Measurements from ENCODE around the gene TLK1. TPM values are rescaled to one million over a fixed set of nuclear protein-coding genes. Genes with fewer than 3 reads are reported as not detected.
"Not testable (repeated sequence)": the region's sequence is repeated elsewhere in the genome, so short reads cannot be mapped to it uniquely, and the experiment has no call there.

TLK1 gene
- total and polyA plus RNA-seq, 4 donors: 12.3 to 61.8 (median 34.4) TPM

DNA sequence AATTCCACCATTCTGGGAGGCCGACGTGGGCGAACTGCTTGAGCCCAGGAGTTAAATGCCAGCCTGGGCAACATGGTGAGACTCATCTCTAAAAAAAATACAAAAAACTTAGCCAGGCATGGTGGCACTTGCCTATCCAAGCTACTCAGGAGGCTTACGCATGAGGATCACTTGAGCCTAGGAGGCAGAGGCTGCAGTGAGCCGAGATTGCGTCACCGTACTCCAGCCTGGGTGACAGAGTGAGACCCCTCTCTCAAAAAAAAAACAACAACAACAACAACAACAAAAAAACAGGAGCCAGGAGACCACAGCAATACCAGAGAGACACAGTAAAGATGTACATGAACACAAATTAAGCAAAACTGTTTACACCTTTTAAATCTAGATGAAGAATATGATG is 52.9 kb downstream of the TLK1 start:
- no peak for ATAC-seq (ENCODE audit: low FRiP score)
- Histone ChIP-seq H3K27me3 (ENCODE audit: control insufficient read depth in 1 of 2, insufficient read depth in 2 of 2, low read length in 1 of 2) (no peaks in the 10 kb centered on the region), H3K36me3 (ENCODE audit: control insufficient read depth in 1 of 2, insufficient read depth in 2 of 2, low read length in 1 of 2) (no peaks in the 10 kb centered on the region), H3K9me3 (ENCODE audit: control insufficient read depth, low read length) (no peaks in the 10 kb centered on the region), H3K27ac (ENCODE audit: low read depth in 1 of 2, low read length in 2 of 2) (no peak overlapping the region), H3K4me3 (ENCODE audit: low read length in 2 of 2) (no peak overlapping the region), H3K4me1 (ENCODE audit: control insufficient read depth in 1 of 2, insufficient read depth in 2 of 2, low read length in 2 of 2) (no peaks in the 10 kb centered on the region)
- no peak for DNase-seq
- 95 to 98% methylated on average over 7 of the region's 7 CpGs for WGBS, 2 donors
- intact Hi-C loops (cut with DNase I): no loop called here

GRCh38 chr2:171104379-171104778 is 56.3 kb downstream of the TLK1 start:
- Histone ChIP-seq H3K9me3 (ENCODE audit: control insufficient read depth, low read length) (no peaks in the 10 kb centered on the region), H3K27me3 (ENCODE audit: control insufficient read depth in 1 of 2, insufficient read depth in 2 of 2, low read length in 1 of 2) (no peaks in the 10 kb centered on the region), H3K4me3 (ENCODE audit: low read length in 2 of 2) (no peak overlapping the region), H3K4me1 (ENCODE audit: control insufficient read depth in 1 of 2, insufficient read depth in 2 of 2, low read length in 2 of 2) (no peaks in the 10 kb centered on the region), H3K36me3 (ENCODE audit: control insufficient read depth in 1 of 2, insufficient read depth in 2 of 2, low read length in 1 of 2) (no peaks in the 10 kb centered on the region), H3K27ac (ENCODE audit: low read depth in 1 of 2, low read length in 2 of 2) (no peak overlapping the region)
- intact Hi-C loops (cut with DNase I): no loop called here
- DNase-seq (no peak), ATAC-seq (ENCODE audit: low FRiP score) (no peak)
- 94 to 95% methylated on average over 1 of the region's 1 CpG for whole genome bisulfite sequencing, 2 donors

- ATAC-seq (ENCODE audit: low FRiP score) (no peak), DNase-seq (no peak)
- no peaks in the 10 kb centered on the region for H3K36me3 ChIP-seq (ENCODE audit: control insufficient read depth in 1 of 2, insufficient read depth in 2 of 2, low read length in 1 of 2)
- no peaks in the 10 kb centered on the region for H3K27me3 ChIP-seq (ENCODE audit: control insufficient read depth in 1 of 2, insufficient read depth in 2 of 2, low read length in 1 of 2)
- no peak overlapping the region for H3K27ac ChIP-seq (ENCODE audit: low read depth in 1 of 2, low read length in 2 of 2)
- H3K9me3 ChIP-seq (ENCODE audit: control insufficient read depth, low read length): no peaks in the 10 kb centered on the region
- WGBS, 2 donors: 72 to 79% methylated on average over 4 of the region's 4 CpGs
- intact Hi-C loops (cut with DNase I): no loop called here
- no peak overlapping the region for H3K4me3 ChIP-seq (ENCODE audit: low read length in 2 of 2)
- no peaks in the 10 kb centered on the region for H3K4me1 ChIP-seq (ENCODE audit: control insufficient read depth in 1 of 2, insufficient read depth in 2 of 2, low read length in 2 of 2)
These were observed 57.9 kb downstream of the TLK1 start for GRCh38 chr2:171102802-171103201.

DNA sequence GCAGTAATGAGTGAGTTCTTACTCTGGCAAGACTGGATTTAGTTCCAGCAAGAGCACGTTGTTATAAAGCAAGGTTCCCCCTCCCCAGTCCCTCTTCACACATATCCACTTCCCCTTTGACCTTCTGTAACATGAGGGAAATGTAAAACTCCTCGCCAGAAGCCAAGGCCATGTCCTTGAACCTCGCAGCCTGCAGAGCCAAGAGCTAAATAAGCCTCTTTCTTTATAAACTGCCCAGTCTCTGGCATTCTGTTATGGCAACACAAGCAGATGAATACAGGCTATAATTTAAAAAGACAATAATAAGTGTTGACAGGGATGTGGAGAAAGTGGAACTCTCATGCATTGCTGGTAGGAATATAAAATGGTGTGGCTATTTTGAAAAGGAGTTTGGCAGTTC is 60.3 kb downstream of the TLK1 start:
- H3K27ac ChIP-seq (ENCODE audit: low read depth in 1 of 2, low read length in 2 of 2): no peak overlapping the region
- DNase-seq (no peak), ATAC-seq (ENCODE audit: low FRiP score) (no peak)
- no peaks in the 10 kb centered on the region for H3K27me3 ChIP-seq (ENCODE audit: control insufficient read depth in 1 of 2, insufficient read depth in 2 of 2, low read length in 1 of 2)
- H3K4me3 ChIP-seq (ENCODE audit: low read length in 2 of 2): no peak overlapping the region
- 97 to 98% methylated on average over 3 of the region's 3 CpGs for WGBS, 2 donors
- H3K9me3 ChIP-seq (ENCODE audit: control insufficient read depth, low read length): no peaks in the 10 kb centered on the region
- intact Hi-C loops (cut with DNase I): no loop called here
- H3K4me1 ChIP-seq (ENCODE audit: control insufficient read depth in 1 of 2, insufficient read depth in 2 of 2, low read length in 2 of 2): no peaks in the 10 kb centered on the region
- no peaks in the 10 kb centered on the region for H3K36me3 ChIP-seq (ENCODE audit: control insufficient read depth in 1 of 2, insufficient read depth in 2 of 2, low read length in 1 of 2)

DNA sequence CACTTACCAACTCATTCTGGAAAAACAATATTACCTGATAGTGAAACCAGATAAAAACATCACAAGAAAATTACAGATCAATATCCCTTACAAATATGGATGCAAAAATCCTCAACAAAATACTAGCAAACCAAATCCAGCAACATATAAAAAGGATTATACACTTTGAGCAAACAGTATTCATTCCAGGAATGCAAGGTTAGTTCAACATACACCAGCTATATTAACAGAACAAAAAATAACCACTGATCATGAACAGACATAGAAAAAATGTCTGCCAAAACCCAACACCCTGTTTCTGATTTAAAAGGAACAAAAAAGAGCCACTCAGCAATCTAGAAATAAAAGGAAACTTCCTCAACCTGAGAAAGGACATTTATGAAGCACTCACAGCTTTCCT is 62.1 kb downstream of the TLK1 start:
- Histone ChIP-seq H3K9me3 (ENCODE audit: control insufficient read depth, low read length) (no peaks in the 10 kb centered on the region), H3K27ac (ENCODE audit: low read depth in 1 of 2, low read length in 2 of 2) (no peak overlapping the region), H3K4me1 (ENCODE audit: control insufficient read depth in 1 of 2, insufficient read depth in 2 of 2, low read length in 2 of 2) (no peaks in the 10 kb centered on the region), H3K27me3 (ENCODE audit: control insufficient read depth in 1 of 2, insufficient read depth in 2 of 2, low read length in 1 of 2) (no peaks in the 10 kb centered on the region), H3K36me3 (ENCODE audit: control insufficient read depth in 1 of 2, insufficient read depth in 2 of 2, low read length in 1 of 2) (no peaks in the 10 kb centered on the region), H3K4me3 (ENCODE audit: low read length in 2 of 2) (no peak overlapping the region)
- ATAC-seq (ENCODE audit: low FRiP score) (no peak), DNase-seq (no peak)
- intact Hi-C loops (cut with DNase I): no loop called here

DNA sequence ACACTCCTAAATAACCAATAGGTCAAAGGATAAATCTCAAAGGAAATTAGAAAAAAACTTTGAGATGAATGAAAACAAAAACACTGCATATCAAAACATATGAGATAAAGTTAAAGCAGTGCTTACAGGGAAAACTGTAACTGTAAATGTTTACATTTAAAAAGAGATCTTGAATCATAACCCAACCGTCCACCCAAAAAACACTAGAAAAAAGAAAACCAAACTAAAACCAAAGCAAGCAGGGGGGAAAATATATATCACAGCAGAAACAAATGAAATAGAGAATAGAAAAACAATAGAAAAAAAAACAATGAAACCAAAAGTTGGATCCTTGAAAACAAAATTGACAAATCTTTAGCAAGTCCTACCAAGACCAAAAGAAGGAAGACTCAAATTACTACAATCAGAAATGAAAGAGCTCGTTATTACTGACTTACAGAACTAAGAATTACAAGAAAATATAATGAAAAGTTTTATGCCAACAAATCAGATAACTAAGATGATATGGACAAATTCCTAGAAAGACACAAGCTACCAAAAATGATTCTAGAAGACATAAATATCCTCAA is 65.6 kb downstream of the TLK1 start:
- Histone ChIP-seq H3K9me3 (ENCODE audit: control insufficient read depth, low read length) (no peaks in the 10 kb centered on the region), H3K4me1 (ENCODE audit: control insufficient read depth in 1 of 2, insufficient read depth in 2 of 2, low read length in 2 of 2) (no peaks in the 10 kb centered on the region), H3K4me3 (ENCODE audit: low read length in 2 of 2) (no peak overlapping the region), H3K27ac (ENCODE audit: low read depth in 1 of 2, low read length in 2 of 2) (no peak overlapping the region), H3K36me3 (ENCODE audit: control insufficient read depth in 1 of 2, insufficient read depth in 2 of 2, low read length in 1 of 2) (no peaks in the 10 kb centered on the region), H3K27me3 (ENCODE audit: control insufficient read depth in 1 of 2, insufficient read depth in 2 of 2, low read length in 1 of 2) (no peaks in the 10 kb centered on the region)
- DNase-seq (no peak), ATAC-seq (ENCODE audit: low FRiP score) (no peak)
- 91 to 96% methylated on average over 2 of the region's 2 CpGs for WGBS, 2 donors
- intact Hi-C loops (cut with DNase I): no loop called here

DNA sequence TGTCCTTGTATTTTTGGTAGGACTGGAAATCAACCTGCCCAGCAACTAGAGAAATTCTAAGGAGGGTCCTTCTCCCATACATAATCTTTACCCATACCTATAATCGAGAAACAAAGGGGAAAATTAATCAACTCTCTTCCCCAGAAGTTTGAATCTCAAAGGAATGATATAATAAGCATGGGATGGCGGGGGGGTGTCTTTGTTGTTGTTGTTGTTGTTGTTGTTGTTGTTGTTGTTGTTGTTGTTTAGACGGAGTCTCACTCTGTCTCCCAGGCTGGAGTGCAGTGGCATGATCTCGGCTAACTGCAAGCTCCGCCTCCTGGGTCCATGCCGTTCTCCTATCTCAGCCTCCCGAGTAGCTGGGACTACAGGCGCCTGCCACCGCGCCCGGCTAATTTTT is 69.2 kb downstream of the TLK1 start:
- H3K9me3 ChIP-seq (ENCODE audit: control insufficient read depth, low read length); H3K4me1 ChIP-seq (ENCODE audit: control insufficient read depth in 1 of 2, insufficient read depth in 2 of 2, low read length in 2 of 2); H3K27me3 ChIP-seq (ENCODE audit: control insufficient read depth in 1 of 2, insufficient read depth in 2 of 2, low read length in 1 of 2); H3K27ac ChIP-seq (ENCODE audit: low read depth in 1 of 2, low read length in 2 of 2); intact Hi-C loops (cut with DNase I); ATAC-seq (ENCODE audit: low FRiP score); H3K4me3 ChIP-seq (ENCODE audit: low read length in 2 of 2); H3K36me3 ChIP-seq (ENCODE audit: control insufficient read depth in 1 of 2, insufficient read depth in 2 of 2, low read length in 1 of 2); DNase-seq: not testable (repeated sequence)
- 94 to 97% methylated on average over 11 of the region's 11 CpGs for WGBS, 2 donors

DNA sequence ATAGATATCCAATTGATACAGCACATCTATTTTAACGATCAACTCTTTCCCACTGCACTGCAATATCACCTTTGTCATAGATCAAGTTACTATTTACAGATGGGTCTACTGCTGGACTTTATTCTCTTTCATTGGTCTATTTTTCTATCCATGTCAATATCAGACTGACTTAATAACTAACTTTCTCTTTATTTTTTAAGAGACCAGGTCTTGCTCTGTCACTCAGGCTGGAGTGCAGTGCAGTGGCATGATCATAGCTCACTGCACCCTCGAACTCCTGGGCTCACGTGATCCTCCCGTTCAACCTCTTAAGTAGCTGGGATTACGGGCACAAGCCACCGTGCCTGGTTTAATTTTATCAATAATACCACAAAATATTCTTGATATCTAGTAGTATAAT is 71.2 kb downstream of the TLK1 start:
- no peak overlapping the region for H3K27ac ChIP-seq (ENCODE audit: low read depth in 1 of 2, low read length in 2 of 2)
- DNase-seq (no peak), ATAC-seq (ENCODE audit: low FRiP score) (no peak)
- no peaks in the 10 kb centered on the region for H3K36me3 ChIP-seq (ENCODE audit: control insufficient read depth in 1 of 2, insufficient read depth in 2 of 2, low read length in 1 of 2)
- no peaks in the 10 kb centered on the region for H3K9me3 ChIP-seq (ENCODE audit: control insufficient read depth, low read length)
- WGBS, 2 donors: 95 to 96% methylated on average over 6 of the region's 6 CpGs
- no peaks in the 10 kb centered on the region for H3K27me3 ChIP-seq (ENCODE audit: control insufficient read depth in 1 of 2, insufficient read depth in 2 of 2, low read length in 1 of 2)
- intact Hi-C loops (cut with DNase I): no loop called here
- no peak overlapping the region for H3K4me3 ChIP-seq (ENCODE audit: low read length in 2 of 2)
- no peaks in the 10 kb centered on the region for H3K4me1 ChIP-seq (ENCODE audit: control insufficient read depth in 1 of 2, insufficient read depth in 2 of 2, low read length in 2 of 2)

- Histone ChIP-seq H3K36me3 (ENCODE audit: control insufficient read depth in 1 of 2, insufficient read depth in 2 of 2, low read length in 1 of 2) (no peaks in the 10 kb centered on the region), H3K4me1 (ENCODE audit: control insufficient read depth in 1 of 2, insufficient read depth in 2 of 2, low read length in 2 of 2) (no peaks in the 10 kb centered on the region), H3K27ac (ENCODE audit: low read depth in 1 of 2, low read length in 2 of 2) (no peak overlapping the region), H3K27me3 (ENCODE audit: control insufficient read depth in 1 of 2, insufficient read depth in 2 of 2, low read length in 1 of 2) (no peaks in the 10 kb centered on the region), H3K4me3 (ENCODE audit: low read length in 2 of 2) (no peak overlapping the region), H3K9me3 (ENCODE audit: control insufficient read depth, low read length) (no peaks in the 10 kb centered on the region)
- ATAC-seq (ENCODE audit: low FRiP score) (no peak), DNase-seq (no peak)
- intact Hi-C loops (cut with DNase I): no loop called here
- 98% methylated on average over 5 of the region's 5 CpGs for WGBS, 2 donors
These were observed 72.4 kb downstream of the TLK1 start for GRCh38 chr2:171088057-171088834.
